Measurements from ENCODE around the gene ABHD8.
"Not testable (repeated sequence)": the region's sequence is repeated elsewhere in the genome, so short reads cannot be mapped to it uniquely, and the experiment has no call there.

Gene ABHD8

GRCh38 chr19:17296976-17297375, 6.2 kb downstream of the ABHD8 start:
- no peak for DNase-seq (ENCODE audit: low read depth in 2 of 2)

- no peak for DNase-seq (ENCODE audit: low read depth in 2 of 2)
These were observed 7.0 kb downstream of the ABHD8 start for GRCh38 chr19:17296273-17296672.

- DNase-seq (ENCODE audit: low read depth in 2 of 2) = not testable (repeated sequence)
These were observed 7.7 kb downstream of the ABHD8 start for GRCh38 chr19:17295551-17295950.

GRCh38 chr19:17294051-17294891, 9.0 kb downstream of the ABHD8 start:
- DNase-seq (ENCODE audit: low read depth in 2 of 2) = no peak

GRCh38 chr19:17293605-17294004, 9.6 kb downstream of the ABHD8 start:
- DNase-seq (ENCODE audit: low read depth in 2 of 2) = no peak

GRCh38 chr19:17292301-17293074, 10.7 kb downstream of the ABHD8 start:
- DNase-seq (ENCODE audit: low read depth in 2 of 2) = peak; percentile 71 to 74

GRCh38 chr19:17289489-17289888, 13.7 kb downstream of the ABHD8 start:
- peak; percentile 68 to 69 for DNase-seq (ENCODE audit: low read depth in 2 of 2)

- no peak for DNase-seq (ENCODE audit: low read depth in 2 of 2)
These were observed 16.5 kb downstream of the ABHD8 start for GRCh38 chr19:17286752-17287151.

- no peak for DNase-seq (ENCODE audit: low read depth in 2 of 2)
These were observed 17.0 kb downstream of the ABHD8 start for GRCh38 chr19:17286263-17286662.

GRCh38 chr19:17285415-17286135, 17.6 kb downstream of the ABHD8 start:
- DNase-seq (ENCODE audit: low read depth in 2 of 2) = no peak

GRCh38 chr19:17283504-17283996, 19.7 kb downstream of the ABHD8 start:
- DNase-seq (ENCODE audit: low read depth in 2 of 2) = no peak

- DNase-seq (ENCODE audit: low read depth in 2 of 2) = peak in 1 of 2 experiments; percentile 42
These were observed 20.6 kb downstream of the ABHD8 start for GRCh38 chr19:17282488-17283125.

- DNase-seq (ENCODE audit: low read depth in 2 of 2) = no peak
These were observed 21.6 kb downstream of the ABHD8 start, which contains the start of gene ANKLE1 for GRCh38 chr19:17281391-17282304. Gene ANKLE1, plus strand, starts transcription at chr19:17281901. Its CDS starts 20 bp downstream, at chr19:17281921.

- DNase-seq (ENCODE audit: low read depth in 2 of 2) = no peak
These were observed 23.8 kb downstream of the ABHD8 start for GRCh38 chr19:17279436-17279835.

GRCh38 chr19:17275441-17276175, 27.6 kb downstream of the ABHD8 start:
- DNase-seq (ENCODE audit: low read depth in 2 of 2) = no peak

- DNase-seq (ENCODE audit: low read depth in 2 of 2) = not testable (repeated sequence)
These were observed 28.3 kb downstream of the ABHD8 start for GRCh38 chr19:17274892-17275291.

- no peak for DNase-seq (ENCODE audit: low read depth in 2 of 2)
These were observed 34.5 kb downstream of the ABHD8 start for GRCh38 chr19:17268754-17269153.

- peak; percentile 99 for DNase-seq (ENCODE audit: low read depth in 2 of 2)
These were observed 36.0 kb downstream of the ABHD8 start, which contains the start of gene BABAM1 for GRCh38 chr19:17266975-17267788. Gene BABAM1, plus strand, starts transcription at chr19:17267443. Its CDS starts 1,364 bp downstream, at chr19:17268807.

GRCh38 chr19:17266589-17266974, 36.6 kb downstream of the ABHD8 start:
- DNase-seq (ENCODE audit: low read depth in 2 of 2) = no peak
